GM19239 (cell line): ENCODE measurements around the gene LLGL2.
"Not testable (repeated sequence)": the region's sequence is repeated elsewhere in the genome, so short reads cannot be mapped to it uniquely, and the experiment has no call there.

Source experiments
- DNase-seq: peaks from one replicate; pipeline ENCODE4 v3.0.0; 2011; ENCODE audit warnings: low spot score; ENCODE audit not compliant: insufficient read length
- FAIRE-seq: peaks from 2 replicates; lab custom pipeline; 2011; peaks lifted over from hg19 to GRCh38; lab: Jason Lieb, UNC

The LLGL2 gene

DNA sequence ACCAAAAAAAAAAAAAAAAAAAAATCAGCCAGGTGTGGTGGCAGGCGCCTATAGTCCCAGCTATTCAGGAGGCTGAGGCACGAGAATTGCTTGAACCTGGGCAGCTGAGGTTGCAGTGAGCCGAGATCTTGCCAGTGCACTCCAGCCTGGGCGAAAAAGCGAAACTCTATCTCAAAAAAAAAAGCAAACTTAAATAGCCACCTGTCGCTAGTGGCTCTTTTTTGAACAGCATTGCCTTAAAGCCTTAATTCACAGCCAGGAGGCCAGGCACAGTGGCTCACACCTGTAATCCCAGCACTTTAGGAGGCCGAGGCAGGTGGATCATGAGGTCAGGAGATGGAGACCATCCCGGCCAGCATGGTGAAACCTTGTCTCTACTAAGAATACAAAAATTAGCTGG, 5.1 kb upstream of the LLGL2 start:
- not testable (repeated sequence) for FAIRE-seq, DNase-seq

DNA sequence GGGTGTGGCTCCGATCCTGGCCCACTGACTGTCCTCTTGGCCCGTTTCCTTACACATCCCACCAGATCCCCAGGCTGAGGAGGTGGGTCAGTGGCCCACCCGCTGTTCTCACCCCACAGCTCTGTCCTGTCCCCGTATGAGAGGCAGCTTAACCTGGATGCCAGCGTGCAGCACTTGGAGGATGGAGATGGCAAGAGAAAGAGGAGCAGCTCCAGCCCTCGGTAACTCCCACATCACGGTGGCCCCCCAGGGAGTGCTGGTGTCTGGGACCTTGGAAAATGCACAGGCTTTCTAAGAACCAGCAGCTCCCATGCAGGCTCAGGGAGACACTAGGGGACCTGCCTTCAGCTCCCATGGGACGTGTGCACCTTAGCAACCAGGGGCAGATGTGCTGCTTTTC, 4.2 kb upstream of the LLGL2 start:
- no peak for FAIRE-seq
- DNase-seq = no peak

DNA sequence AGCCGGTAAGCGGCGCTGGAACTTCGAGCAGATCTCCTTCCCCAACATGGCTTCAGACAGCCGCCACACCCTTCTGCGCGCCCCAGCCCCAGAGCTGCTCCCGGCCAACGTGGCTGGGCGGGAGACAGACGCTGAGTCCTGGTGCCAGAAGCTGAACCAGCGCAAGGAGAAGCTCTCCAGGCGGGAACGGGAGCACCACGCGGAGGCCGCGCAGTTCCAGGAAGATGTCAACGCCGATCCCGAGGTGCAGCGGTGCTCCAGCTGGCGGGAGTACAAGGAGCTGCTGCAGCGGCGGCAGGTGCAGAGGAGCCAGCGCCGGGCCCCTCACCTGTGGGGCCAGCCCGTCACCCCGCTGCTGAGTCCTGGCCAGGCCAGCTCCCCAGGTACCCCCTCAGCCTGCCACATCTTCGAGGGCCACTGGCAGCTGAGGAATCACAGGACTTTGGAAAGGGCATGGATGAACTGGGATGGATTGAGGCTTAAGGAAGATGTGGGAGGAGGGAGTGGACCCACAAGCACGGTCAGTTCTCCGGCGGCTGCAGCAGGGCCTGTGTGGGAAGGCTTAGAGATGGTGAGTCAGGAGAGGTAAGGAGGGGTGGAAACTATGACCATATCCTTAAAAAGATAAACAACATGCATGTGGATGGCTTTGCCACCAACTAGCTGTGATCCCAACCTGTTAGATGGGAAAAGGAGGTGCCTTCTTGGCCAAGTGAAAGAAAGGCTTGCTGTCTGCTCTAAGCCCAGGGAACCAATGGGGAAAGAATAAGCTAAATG, 3.4 kb upstream of the LLGL2 start:
- FAIRE-seq (no peak), DNase-seq (no peak)

DNA sequence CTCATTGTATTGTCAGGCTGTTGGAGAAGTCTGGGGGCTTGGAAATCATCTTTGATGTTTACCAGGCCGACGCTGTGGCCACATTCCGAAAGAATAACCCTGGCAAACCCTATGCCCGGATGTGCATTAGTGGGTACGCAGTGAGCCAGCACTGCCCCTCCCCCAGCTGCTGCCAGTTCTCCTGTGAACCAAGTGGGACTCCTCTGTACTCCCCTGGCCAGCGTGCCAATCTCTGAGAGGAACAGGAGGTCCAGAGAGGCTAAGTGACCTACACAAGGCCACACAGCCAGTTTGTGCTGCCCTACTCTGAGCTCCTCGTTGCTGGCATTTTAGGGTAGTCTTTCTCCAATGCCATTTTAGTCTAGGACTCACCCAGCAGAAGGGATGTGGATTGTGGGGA, 1.9 kb upstream of the LLGL2 start:
- DNase-seq (no peak), FAIRE-seq (no peak)

DNA sequence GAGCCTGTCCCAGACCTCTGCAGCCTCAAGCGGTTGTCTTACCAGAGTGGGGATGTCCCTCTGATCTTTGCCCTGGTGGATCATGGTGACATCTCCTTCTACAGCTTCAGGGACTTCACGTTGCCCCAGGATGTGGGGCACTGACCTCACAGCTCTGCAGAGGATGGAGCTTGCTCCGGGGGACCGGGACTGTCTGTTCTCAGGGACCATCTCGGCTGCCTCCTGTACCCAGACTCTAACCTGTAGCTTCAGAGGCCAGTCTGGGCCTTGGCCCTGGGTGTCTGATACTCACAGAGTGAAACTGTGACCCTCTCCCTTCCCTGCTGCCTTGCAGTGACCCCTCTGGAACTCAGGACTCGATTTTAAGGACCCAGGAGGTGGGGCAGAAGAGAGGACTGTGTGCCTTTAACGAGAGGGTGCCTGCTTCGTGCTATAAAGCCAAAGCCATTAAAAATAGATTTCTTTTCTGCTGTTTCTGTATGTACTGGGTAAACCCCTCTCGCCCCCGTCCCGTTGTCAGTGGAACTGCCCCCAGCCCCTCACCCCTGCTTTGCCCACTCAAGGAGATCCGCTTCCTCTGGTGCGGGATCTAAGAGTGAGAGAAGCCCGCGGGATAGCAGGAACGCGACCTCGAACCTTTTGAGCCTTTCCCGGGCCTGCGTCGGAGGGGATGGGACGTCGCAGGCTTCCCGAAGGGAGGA, 1.1 kb upstream of the LLGL2 start:
- DNase-seq (no peak), FAIRE-seq (no peak)

DNA sequence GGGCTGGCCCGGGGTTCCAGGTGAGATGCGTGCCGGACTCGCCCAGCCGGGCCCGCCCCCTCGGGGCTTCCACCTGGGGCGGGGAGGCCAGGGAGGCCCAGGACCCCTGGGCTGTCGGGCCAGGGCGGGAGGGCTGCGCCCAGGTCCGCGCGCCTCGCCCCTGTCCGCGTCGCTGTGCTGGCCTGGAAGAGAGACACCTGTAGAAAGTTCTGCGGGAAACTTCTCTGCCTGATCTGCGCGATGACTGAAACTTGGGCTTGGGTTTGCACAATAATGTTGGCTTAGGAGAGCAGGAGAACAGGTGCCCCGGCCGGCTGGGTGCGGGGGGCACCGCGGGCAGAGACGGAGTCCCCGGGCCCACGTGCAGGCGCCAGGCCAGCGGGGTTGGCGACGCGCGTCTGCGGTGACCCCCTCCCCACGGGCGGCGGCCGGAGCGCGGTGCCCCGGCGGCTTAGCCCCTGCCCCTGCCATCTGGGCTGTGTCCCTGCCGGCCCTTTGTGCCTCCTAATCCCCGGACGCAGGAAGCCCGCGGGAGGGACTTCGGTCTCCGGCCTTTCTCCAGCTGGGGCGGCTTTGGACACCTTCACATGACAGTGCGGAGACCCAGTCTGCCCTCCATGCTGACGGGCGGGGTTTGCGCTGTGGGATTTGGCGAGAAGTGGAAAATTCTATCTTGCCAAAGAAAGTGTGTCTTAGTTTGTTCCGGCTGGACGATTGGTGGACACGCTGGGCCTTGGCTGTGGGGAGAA, 483 bp downstream of the LLGL2 start:
- no peak for FAIRE-seq

DNA sequence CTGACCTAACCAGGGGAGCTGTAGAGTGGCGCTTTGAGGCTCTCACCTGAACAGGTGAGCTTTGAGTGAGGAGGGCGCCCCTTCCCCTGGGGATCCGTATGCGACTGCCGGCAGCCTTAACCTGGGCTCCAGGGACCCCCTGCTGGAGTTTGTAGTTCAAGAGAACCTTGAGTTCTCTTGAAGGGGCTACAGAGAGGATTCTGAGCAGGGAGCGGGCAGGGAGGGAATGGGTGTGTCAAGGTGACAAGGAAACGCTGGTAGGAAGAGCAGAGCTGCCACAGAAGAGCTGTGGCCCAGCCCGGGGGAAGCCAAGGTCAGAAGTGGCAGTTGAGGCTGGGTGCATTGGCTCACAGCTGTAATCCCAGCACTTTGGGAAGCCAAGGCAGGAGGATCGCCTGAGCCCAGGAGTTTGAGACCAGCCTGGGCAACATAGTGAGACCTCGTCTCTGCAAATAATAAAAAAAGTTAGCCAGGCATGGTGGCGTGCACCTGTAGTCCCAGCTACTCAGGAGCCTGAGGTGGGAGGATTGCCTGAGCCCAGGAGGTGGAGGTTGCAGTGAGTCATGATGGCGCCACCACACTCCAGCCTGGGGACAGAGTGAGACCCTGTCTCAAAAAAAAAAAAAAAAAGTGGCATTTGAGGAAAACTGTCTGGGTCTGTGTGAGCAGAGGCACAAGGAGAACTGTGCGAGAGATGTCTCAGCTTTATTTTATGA, 1.2 kb downstream of the LLGL2 start:
- FAIRE-seq (no peak), DNase-seq (no peak)

More for the DNA sequence above, 483 bp downstream of the LLGL2 start:
- no peak for DNase-seq

DNA sequence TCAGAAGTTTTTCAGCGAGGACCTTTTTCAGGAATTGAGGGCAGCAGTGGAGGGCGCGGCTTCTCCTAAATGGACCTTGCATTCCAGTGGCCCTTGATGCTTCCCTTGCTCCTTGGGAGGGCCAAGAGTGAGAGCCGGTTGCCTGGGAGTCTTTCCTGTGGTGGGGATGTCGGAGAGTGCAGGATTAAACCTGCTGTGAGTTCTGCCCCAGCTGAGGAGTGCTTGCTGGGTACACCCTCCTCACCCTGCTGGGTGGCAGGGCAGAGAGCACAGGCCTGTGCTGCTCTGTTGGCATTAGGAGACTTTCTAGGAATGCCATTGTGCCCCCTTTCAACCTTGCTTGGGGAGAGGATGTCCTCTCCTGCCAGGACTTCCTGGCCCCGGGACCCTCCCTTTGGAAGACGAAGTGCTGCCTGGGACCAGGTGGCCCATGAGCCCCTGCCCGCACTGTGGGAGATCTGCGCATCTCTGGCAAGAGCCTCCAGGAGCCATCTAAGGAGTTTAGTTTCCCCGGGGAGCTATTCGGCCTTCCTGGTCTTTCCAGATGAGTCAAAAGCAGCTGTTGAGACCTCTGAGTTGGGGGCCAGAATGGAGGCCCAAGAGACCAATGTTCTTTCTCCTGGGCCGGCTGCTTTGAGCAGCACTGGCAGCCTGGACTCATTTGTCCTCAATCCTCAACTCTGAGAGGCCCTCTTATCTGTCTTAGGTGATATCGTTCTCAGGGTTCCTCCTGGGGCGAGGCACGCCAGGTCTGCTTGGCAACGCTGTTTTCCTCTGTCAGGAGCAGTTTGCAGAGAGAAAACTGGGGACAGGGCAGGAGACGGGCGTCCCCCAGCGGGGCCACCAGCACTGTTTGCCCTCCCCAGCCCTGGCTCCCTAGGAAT, 5.6 kb downstream of the LLGL2 start:
- FAIRE-seq (no peak), DNase-seq (no peak)

DNA sequence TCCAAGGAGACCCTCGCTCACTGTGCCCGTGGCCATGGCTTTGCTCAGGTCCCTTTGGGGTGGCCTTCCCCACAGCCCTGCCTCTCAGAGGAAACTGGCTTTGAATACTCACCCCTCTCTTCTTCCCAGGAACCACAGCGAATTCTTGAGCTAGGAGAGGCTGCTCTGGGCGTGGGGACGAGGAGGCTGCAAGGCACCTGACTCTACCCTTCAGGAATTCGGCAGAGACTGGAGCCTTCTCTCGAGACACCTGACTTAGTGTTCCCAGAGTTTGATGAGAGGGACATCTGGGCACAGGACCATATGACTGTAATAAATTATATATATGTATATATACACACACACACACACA, 6.2 kb downstream of the LLGL2 start:
- FAIRE-seq (no peak), DNase-seq (no peak)

DNA sequence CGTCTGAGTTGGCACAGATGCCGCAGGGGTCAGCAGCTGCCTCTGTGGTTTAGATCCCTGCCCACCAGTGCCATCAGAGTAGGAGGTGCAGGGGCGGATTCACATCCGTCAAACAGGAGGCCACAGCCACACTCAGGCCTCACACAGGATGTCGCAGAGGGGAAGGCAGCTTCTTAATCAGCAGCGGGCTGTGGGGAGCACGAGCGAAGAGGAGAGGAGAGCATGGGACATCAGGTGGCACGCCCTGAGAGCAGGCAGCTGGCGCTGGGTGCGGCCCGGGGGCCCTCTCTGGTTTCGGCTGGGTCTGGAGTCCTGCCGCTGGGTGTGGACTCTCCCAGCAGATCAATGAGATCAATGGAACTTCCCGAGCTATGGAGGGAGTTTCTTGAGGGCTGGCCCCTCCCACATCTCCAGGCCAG, 9.6 kb downstream of the LLGL2 start:
- FAIRE-seq = no peak

DNA sequence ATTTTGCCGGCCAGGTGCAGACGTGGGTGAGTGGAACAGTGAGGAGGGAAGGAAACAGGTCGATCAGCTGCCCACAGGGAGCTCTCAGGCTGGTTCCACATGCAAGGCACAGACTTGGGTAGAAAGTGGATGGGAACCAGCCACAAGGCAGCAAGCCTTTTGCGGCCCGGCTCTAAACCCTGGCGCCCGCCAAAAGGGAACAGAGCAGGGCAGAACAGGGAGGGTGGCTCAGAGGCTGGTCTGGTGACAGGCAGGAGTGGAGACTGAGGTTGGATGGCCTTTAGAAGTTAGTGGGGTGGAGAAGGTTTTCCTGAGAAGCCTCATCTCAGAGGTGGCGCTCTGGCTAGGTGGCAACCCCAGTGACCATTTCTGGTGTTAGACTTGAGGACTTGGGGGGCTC, 10.4 kb downstream of the LLGL2 start:
- FAIRE-seq = no peak
- DNase-seq = no peak

More for the DNA sequence above, 9.6 kb downstream of the LLGL2 start:
- peak; percentile 59 for DNase-seq

DNA sequence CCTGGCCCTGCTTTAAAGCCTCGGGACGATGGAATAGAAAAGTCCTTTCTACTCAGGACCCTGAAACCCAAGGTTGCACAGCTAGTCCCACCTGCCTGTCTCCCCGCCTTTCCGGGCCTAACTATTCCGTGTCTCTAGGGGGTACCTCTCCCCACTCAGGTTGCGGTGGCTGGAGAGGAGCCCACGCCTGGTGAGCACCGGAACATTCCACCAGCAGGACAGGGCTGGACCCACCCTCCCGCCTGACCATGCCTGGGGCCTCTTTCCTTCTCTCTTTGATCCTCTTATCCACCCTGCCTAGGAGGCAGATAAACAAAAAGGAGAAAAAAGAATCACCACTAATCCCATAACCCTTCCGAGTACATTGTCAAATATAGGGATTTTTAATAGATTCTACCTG, 10.9 kb downstream of the LLGL2 start:
- FAIRE-seq (no peak), DNase-seq (no peak)

DNA sequence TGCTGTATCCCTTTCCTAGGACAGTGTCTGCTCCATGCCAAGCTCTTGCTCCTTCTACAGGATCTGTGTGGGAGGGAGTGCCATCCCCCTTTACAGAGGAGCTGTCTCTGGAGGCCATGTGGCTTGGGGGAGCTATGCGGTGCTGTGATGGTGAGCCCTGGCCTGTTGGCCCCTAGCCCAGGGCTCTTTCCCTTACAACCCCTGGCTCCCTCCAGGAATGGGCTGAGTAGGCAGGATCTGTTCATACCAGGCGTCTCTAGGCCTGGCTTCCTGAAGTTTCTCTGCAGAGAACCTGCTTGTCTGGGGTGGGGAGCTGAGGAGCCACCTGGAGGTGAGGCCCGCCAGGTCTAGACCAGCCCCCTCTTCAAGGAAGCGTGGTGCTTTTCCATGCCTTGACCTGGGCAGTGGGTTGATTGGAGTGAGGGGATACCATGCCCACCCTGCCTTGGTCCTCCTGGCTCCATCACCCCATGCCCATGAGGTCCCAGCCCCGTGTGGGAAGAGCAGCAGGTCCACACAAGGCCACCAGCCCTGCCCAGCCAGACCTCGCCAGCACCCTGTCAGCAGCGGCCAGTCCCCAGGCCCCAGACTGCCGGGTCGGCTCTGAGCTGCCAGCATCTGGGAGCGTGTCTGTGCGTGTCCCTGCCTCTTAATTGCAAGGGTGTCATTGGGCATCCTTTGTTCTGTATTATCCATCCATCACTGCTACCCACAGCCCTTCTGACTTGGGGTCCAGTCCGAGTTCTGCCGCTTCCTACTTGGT, 14.7 kb downstream of the LLGL2 start:
- FAIRE-seq = no peak
- DNase-seq = no peak

DNA sequence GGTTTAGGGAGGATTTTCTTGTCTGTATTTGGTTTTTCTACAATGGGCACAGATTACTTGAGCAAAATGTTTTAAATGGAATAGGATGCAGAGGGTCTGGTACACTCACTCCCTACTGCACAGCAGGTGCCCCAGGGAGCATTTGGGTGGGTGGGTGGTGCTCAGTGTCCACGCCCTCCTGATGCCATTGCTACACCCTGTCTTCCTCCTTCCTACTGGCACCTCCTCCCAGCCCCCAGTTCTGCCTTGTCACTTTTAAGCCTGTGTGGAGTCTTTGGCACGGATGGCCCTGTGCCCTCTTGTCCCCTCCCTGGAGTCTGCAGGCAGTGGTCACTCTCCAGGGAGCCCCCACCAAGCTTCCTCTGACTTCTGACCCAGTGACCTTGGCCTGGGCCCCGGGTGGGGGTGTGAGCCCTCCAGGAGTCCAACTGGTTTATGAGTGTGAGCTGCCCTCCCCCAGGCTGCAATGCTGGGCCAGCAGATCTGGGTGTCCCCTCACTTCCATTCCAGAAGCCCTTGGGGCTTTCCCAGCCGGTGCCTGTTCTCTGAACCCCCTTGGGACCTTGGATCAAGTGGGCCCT, 15.5 kb downstream of the LLGL2 start:
- no peak for FAIRE-seq
- no peak for DNase-seq

DNA sequence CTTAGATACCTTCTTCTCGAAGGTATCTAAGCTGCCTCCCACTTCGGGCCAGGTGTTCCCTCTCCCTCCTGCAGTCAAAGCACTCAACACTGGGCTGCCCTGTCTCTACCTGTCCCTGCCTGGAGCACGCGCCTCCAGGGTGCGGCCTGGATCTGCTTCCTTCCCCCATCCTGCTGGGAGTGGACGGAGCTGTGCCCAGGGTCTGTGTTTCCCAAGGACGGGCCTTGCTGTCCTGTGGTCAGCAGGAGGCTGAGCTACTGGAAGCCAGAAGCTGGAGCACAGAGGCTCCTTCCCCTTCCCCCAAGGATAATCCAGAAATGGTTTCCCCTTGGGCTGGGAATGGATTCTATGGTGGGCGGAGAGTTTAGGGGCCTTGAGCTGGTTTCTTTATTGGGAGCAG, 16.7 kb downstream of the LLGL2 start:
- FAIRE-seq = no peak
- no peak for DNase-seq

DNA sequence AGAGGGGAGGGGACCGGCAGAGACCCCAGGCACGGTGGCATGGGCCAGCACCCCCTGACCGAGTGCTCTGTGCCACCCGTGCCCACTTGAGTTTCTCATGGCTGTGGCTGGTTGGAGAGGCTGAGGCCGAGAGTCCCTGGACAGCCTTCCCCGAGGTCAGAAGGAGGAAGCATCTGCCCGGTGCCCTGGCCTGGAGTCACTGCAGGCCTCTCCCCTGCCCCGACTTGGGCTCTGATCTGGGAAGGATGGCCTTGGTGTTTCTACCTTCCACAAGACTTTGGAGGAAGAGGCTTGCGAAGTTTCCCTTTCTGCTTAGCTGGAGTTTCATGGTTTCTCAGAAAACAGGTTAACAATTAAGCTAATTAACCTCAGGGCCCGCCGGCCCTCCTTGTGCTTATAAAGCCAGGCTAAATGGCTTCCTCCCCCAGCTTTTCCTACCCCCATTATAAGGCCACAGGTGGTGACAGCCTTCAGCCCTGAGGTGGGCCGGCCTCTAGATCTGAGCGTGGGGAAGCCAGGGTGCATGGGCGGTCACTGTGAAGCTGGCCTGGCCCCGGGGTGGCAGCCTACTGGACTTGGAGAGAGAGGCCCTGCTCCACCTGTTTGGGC, 17.3 kb downstream of the LLGL2 start:
- peak; percentile 80 for FAIRE-seq

DNA sequence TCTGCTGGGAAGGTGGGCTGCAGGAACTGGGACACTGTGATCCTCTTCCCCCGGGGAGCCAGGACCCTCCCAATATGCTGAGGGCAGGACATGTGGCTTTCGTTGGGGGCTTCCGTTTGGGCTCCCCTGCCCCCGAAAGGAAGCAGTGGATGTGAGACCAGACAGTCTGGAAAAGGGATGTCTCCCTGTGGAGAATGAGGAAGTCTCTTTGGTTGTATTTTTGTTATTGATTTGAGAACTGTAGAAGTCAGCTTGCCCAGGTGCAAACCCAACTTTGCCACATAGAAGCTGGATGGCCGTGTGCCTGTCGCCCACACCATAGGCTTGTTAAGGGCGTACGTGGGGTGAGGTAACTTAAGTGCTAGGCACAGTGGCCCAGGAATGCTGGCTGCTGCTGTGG, 18.8 kb downstream of the LLGL2 start:
- no peak for FAIRE-seq

More for the DNA sequence above, 17.3 kb downstream of the LLGL2 start:
- DNase-seq = no peak

DNA sequence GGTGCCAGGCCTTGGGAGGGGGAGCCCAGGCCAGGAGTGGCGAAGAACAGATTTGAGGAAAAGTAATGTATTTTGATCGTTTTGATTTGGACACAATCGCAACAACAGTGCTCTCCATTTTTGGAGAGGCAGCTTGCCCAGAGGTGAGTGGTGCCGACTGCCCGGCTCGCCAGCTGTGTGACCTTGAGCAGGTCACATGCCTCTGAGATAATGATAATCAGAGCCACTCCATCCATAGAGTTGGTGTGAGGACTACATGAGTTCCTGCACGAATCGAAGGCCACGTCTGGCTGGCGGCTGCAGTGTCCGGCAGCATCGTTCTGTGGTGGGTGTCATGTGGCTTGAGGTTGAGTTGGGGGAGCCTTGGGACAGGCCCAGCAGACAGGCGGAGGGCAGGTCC, 20.7 kb downstream of the LLGL2 start:
- no peak for DNase-seq
- no peak for FAIRE-seq

More for the DNA sequence above, 18.8 kb downstream of the LLGL2 start:
- DNase-seq = no peak
